ENCODE measurements around the gene RARS2.

RARS2 gene

DNA sequence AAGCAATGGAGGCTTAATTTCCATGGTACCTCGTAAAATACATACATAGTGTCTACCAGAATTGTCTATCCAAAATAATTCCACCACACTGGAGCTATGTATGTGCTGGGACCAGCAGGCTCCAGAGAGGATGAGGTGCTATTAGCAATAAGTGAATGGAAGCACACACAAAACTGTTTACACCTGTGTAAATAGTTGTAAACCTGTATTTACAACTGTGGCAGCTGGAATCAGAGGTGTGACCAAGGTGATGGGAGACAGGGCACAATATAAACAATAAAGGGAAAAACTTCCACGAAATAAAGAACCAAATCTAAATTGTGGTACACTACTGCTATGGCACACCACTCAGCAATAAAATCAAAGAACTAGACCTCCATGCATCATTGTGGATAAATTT lies 14.4 kb downstream of the RARS2 start:
- no peak overlapping the region for H3K14ac ChIP-seq (ENCODE audit: low read length)
- no peak overlapping the region for H2BK12ac ChIP-seq (ENCODE audit: low read length)
- no peaks in the 10 kb centered on the region for H3K27me3 ChIP-seq (ENCODE audit: insufficient read depth, low read length)
- H2AK5ac ChIP-seq (ENCODE audit: low read length): no peak overlapping the region
- H3K9ac ChIP-seq (ENCODE audit: low read length): no peak overlapping the region
- H3K4me2 ChIP-seq (ENCODE audit: low read length): no peak overlapping the region
- WGBS (ENCODE audit: extremely low coverage, insufficient coverage, insufficient read length): no CpG with 5 or more reads among the region's 2 CpGs
- no peak overlapping the region for H2BK5ac ChIP-seq (ENCODE audit: low read depth, low read length, poor library complexity)
- no peaks in the 10 kb centered on the region for H3K9me3 ChIP-seq (ENCODE audit: insufficient read depth, low read depth, low read length)
- H3K27ac ChIP-seq (ENCODE audit: low read depth, low read length): peak overlapping the region; percentile 32
- H3K18ac ChIP-seq (ENCODE audit: low read length): no peak overlapping the region
- peaks cover 4 to 6% of the 10 kb centered on the region in 2 experiments for H3K36me3 ChIP-seq (ENCODE audit: control insufficient read depth in 1 of 2, insufficient read depth in 2 of 2, low read length in 2 of 2)
- H3K79me2 ChIP-seq (ENCODE audit: control insufficient read depth, insufficient read depth, low read length, poor library complexity): peaks cover 4% of the 10 kb centered on the region
- no peak overlapping the region for H4K91ac ChIP-seq (ENCODE audit: low read depth, low read length)
- H2BK120ac ChIP-seq (ENCODE audit: insufficient read depth, low read length, poor library complexity): no peak overlapping the region
- H3K4me1 ChIP-seq (ENCODE audit: control insufficient read depth in 1 of 2, insufficient read depth in 2 of 2, low read length in 2 of 2): peaks cover 0 to 7% of the 10 kb centered on the region in 2 experiments
- no peak overlapping the region for H2AFZ ChIP-seq (ENCODE audit: insufficient read depth, low read length, poor library complexity)
- H4K12ac ChIP-seq (ENCODE audit: low read depth, low read length): no peak overlapping the region
- no peak for DNase-seq
- no peak overlapping the region for H3K4me3 ChIP-seq (ENCODE audit: low read depth, low read length)
- no peaks in the 10 kb centered on the region for H3K79me1 ChIP-seq (ENCODE audit: low read length)
- H3K4ac ChIP-seq (ENCODE audit: low read depth, low read length): no peak overlapping the region
- H3K23ac ChIP-seq (ENCODE audit: low read length): no peak overlapping the region
- no peak overlapping the region for H4K8ac ChIP-seq (ENCODE audit: low read depth, low read length)

DNA sequence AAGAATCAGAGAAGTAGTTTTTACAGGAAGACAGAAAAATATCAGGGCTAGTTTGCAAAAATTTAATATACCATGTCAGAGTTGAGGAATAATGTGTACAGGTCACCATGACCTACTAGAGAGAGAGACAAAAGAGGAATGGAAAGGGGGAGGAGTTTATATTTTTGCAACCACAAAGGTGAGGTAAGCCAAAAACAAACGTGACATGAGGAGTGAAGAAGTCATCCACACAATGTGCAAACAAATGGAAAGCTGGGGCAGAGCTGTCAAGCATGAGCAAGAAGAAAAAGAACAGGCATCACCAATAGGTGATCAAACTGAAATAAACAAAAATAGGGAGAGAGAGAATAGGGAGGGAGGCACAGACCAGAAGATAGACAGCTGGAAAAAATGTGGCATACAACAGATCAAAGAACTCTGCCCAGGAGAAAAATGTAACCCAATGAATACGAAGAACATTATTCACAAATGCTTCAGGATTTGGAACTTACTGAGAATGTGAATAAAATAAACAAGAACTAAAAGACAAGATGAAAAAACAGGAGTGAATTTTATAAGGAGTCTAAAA lies 15.5 kb downstream of the RARS2 start:
- no peak overlapping the region for H2AK5ac ChIP-seq (ENCODE audit: low read length)
- no peaks in the 10 kb centered on the region for H3K27me3 ChIP-seq (ENCODE audit: insufficient read depth, low read length)
- H2BK120ac ChIP-seq (ENCODE audit: insufficient read depth, low read length, poor library complexity): no peak overlapping the region
- H4K8ac ChIP-seq (ENCODE audit: low read depth, low read length): no peak overlapping the region
- no peak overlapping the region for H3K4ac ChIP-seq (ENCODE audit: low read depth, low read length)
- H3K14ac ChIP-seq (ENCODE audit: low read length): no peak overlapping the region
- H3K23ac ChIP-seq (ENCODE audit: low read length): no peak overlapping the region
- no peak overlapping the region for H3K9ac ChIP-seq (ENCODE audit: low read length)
- peaks cover 2% of the 10 kb centered on the region for H3K79me2 ChIP-seq (ENCODE audit: control insufficient read depth, insufficient read depth, low read length, poor library complexity)
- H3K27ac ChIP-seq (ENCODE audit: low read depth, low read length): peak overlapping the region; percentile 39
- H3K4me3 ChIP-seq (ENCODE audit: low read depth, low read length): no peak overlapping the region
- no peaks in the 10 kb centered on the region for H3K9me3 ChIP-seq (ENCODE audit: insufficient read depth, low read depth, low read length)
- H4K12ac ChIP-seq (ENCODE audit: low read depth, low read length): no peak overlapping the region
- no peak overlapping the region for H2BK12ac ChIP-seq (ENCODE audit: low read length)
- no peak overlapping the region for H4K91ac ChIP-seq (ENCODE audit: low read depth, low read length)
- peaks cover 0 to 7% of the 10 kb centered on the region in 2 experiments for H3K4me1 ChIP-seq (ENCODE audit: control insufficient read depth in 1 of 2, insufficient read depth in 2 of 2, low read length in 2 of 2)
- no CpG with 5 or more reads among the region's 2 CpGs for WGBS (ENCODE audit: extremely low coverage, insufficient coverage, insufficient read length)
- peak overlapping the region; percentile 3 for H3K4me2 ChIP-seq (ENCODE audit: low read length)
- no peak for DNase-seq
- H3K79me1 ChIP-seq (ENCODE audit: low read length): no peaks in the 10 kb centered on the region
- no peak overlapping the region for H2AFZ ChIP-seq (ENCODE audit: insufficient read depth, low read length, poor library complexity)
- H2BK5ac ChIP-seq (ENCODE audit: low read depth, low read length, poor library complexity): no peak overlapping the region
- peaks cover 2% of the 10 kb centered on the region in 2 experiments for H3K36me3 ChIP-seq (ENCODE audit: control insufficient read depth in 1 of 2, insufficient read depth in 2 of 2, low read length in 2 of 2)
- no peak overlapping the region for H3K18ac ChIP-seq (ENCODE audit: low read length)

DNA sequence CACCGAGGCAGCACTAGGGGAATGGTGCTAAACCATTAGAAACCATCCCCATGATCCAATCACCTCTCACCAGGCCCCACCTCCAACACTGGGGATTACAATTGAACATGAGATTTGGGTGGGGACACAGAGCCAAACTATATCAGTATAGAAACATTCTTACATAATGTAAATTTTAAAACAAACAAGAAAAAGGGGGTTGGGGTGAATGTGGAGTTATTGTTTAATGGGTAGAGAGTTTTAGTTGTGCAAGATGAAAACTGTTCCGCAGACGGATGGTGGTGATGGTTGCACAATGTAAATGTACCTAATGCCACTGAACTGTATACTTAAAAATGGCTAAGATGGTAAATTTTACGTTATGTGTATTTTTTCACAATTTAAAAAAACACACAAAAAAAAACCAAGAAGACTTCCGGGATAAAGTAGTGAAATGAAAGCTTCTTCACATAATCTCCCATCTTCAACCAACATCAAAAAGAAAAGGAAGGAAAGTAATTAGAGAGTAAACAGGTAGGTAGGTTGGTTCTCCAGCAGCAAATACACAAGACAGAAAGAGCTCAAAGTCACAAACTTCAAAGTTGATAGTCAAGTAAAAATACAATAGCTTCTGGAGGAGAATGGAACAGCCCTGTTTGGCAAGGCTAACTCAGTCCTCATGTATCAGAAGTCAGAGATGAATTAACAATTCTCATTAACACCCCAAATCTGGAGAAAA lies 16.3 kb downstream of the RARS2 start:
- H2BK12ac ChIP-seq (ENCODE audit: low read length): no peak overlapping the region
- no peak overlapping the region for H2BK5ac ChIP-seq (ENCODE audit: low read depth, low read length, poor library complexity)
- no peak overlapping the region for H4K8ac ChIP-seq (ENCODE audit: low read depth, low read length)
- H3K36me3 ChIP-seq (ENCODE audit: control insufficient read depth in 1 of 2, insufficient read depth in 2 of 2, low read length in 2 of 2): peaks cover 2% of the 10 kb centered on the region in 2 experiments
- H3K4me2 ChIP-seq (ENCODE audit: low read length): no peak overlapping the region
- peak overlapping the region; percentile 30 for H3K4ac ChIP-seq (ENCODE audit: low read depth, low read length)
- no peaks in the 10 kb centered on the region for H3K79me1 ChIP-seq (ENCODE audit: low read length)
- no peak for DNase-seq
- no peak overlapping the region for H2BK120ac ChIP-seq (ENCODE audit: insufficient read depth, low read length, poor library complexity)
- no peaks in the 10 kb centered on the region for H3K9me3 ChIP-seq (ENCODE audit: insufficient read depth, low read depth, low read length)
- H2AK5ac ChIP-seq (ENCODE audit: low read length): no peak overlapping the region
- H2AFZ ChIP-seq (ENCODE audit: insufficient read depth, low read length, poor library complexity): no peak overlapping the region
- peak overlapping the region; percentile 45 for H3K18ac ChIP-seq (ENCODE audit: low read length)
- H3K9ac ChIP-seq (ENCODE audit: low read length): no peak overlapping the region
- peaks cover 0 to 7% of the 10 kb centered on the region in 2 experiments for H3K4me1 ChIP-seq (ENCODE audit: control insufficient read depth in 1 of 2, insufficient read depth in 2 of 2, low read length in 2 of 2)
- H3K27me3 ChIP-seq (ENCODE audit: insufficient read depth, low read length): no peaks in the 10 kb centered on the region
- H3K14ac ChIP-seq (ENCODE audit: low read length): no peak overlapping the region
- H4K91ac ChIP-seq (ENCODE audit: low read depth, low read length): no peak overlapping the region
- WGBS (ENCODE audit: extremely low coverage, insufficient coverage, insufficient read length): 100% methylated on average over 2 of the region's 5 CpGs
- no peak overlapping the region for H3K27ac ChIP-seq (ENCODE audit: low read depth, low read length)
- no peak overlapping the region for H3K23ac ChIP-seq (ENCODE audit: low read length)
- H3K79me2 ChIP-seq (ENCODE audit: control insufficient read depth, insufficient read depth, low read length, poor library complexity): peaks cover 2% of the 10 kb centered on the region
- no peak overlapping the region for H4K12ac ChIP-seq (ENCODE audit: low read depth, low read length)
- H3K4me3 ChIP-seq (ENCODE audit: low read depth, low read length): no peak overlapping the region

DNA sequence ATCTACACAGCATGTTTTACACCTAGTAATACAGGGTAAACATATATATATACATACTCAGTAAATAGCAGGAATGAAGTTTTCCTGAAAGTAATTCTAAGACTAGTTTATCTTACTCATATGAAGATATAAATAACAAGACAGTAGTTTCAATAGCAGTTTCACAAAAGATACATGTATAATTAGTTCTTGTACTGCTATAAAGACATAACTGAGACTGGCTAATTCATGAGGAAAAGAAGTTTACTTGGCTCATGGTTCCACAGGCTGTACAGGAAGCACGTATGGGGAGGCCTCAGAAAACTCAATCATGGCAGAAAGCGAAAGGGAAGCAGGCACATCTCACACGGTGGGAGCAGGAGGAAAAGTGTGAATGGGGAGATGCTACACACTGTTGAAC lies 16.9 kb downstream of the RARS2 start:
- Histone ChIP-seq H3K9me3 (ENCODE audit: insufficient read depth, low read depth, low read length) (no peaks in the 10 kb centered on the region), H2BK12ac (ENCODE audit: low read length) (no peak overlapping the region), H2BK120ac (ENCODE audit: insufficient read depth, low read length, poor library complexity) (no peak overlapping the region), H4K12ac (ENCODE audit: low read depth, low read length) (no peak overlapping the region), H3K36me3 (ENCODE audit: control insufficient read depth in 1 of 2, insufficient read depth in 2 of 2, low read length in 2 of 2) (peaks cover 4 to 6% of the 10 kb centered on the region in 2 experiments), H3K9ac (ENCODE audit: low read length) (no peak overlapping the region), H3K27ac (ENCODE audit: low read depth, low read length) (no peak overlapping the region), H3K4me1 (ENCODE audit: control insufficient read depth in 1 of 2, insufficient read depth in 2 of 2, low read length in 2 of 2) (peaks cover 0 to 7% of the 10 kb centered on the region in 2 experiments), H4K91ac (ENCODE audit: low read depth, low read length) (no peak overlapping the region), H3K27me3 (ENCODE audit: insufficient read depth, low read length) (no peaks in the 10 kb centered on the region), H3K79me1 (ENCODE audit: low read length) (no peaks in the 10 kb centered on the region), H3K4me3 (ENCODE audit: low read depth, low read length) (no peak overlapping the region), H3K4ac (ENCODE audit: low read depth, low read length) (peak overlapping the region; percentile 30), H2BK5ac (ENCODE audit: low read depth, low read length, poor library complexity) (no peak overlapping the region), H3K14ac (ENCODE audit: low read length) (no peak overlapping the region), H3K23ac (ENCODE audit: low read length) (no peak overlapping the region), H3K18ac (ENCODE audit: low read length) (peak overlapping the region; percentile 45), H4K8ac (ENCODE audit: low read depth, low read length) (no peak overlapping the region), H3K79me2 (ENCODE audit: control insufficient read depth, insufficient read depth, low read length, poor library complexity) (peaks cover 2% of the 10 kb centered on the region), H2AK5ac (ENCODE audit: low read length) (no peak overlapping the region), H3K4me2 (ENCODE audit: low read length) (no peak overlapping the region), H2AFZ (ENCODE audit: insufficient read depth, low read length, poor library complexity) (no peak overlapping the region)
- WGBS (ENCODE audit: extremely low coverage, insufficient coverage, insufficient read length): no CpG with 5 or more reads among the region's 3 CpGs
- no peak for DNase-seq

Measured in trophoblast cell (in vitro differentiated cells and primary cell).